ENCODE measurements around the gene HMGCLL1.

- TF ChIP-seq CTCF (IDR thresholded peaks at IDR 0.05; ENCODE audit: poor library complexity) (no peak), EZH2phosphoT487 (IDR thresholded peaks at IDR 0.05; ENCODE audit: low read depth, severe bottlenecking, unreplicated experiment) (no peak)
Measured at GRCh38 chr6:55511122-55511800, 67.7 kb downstream of the HMGCLL1 start.
